Neuron (in vitro differentiated cells): ENCODE measurements around the gene SLC7A1.

Experiments
- H2AFZ ChIP-seq: one replicate; pipeline ENCODE4 v1.6.1; 2013; ENCODE audit warnings: low read depth, mild to moderate bottlenecking, inconsistent platforms, low read length, moderate library complexity
- H3K27me3 ChIP-seq: one replicate; pipeline ENCODE4 v1.6.1; 2013; ENCODE audit warnings: low read length; ENCODE audit not compliant: insufficient read depth
- H3K36me3 ChIP-seq: one replicate; pipeline ENCODE4 v1.6.1; 2013; ENCODE audit warnings: low read length; ENCODE audit not compliant: insufficient read depth
- H3K4me1 ChIP-seq: one replicate; pipeline ENCODE4 v1.6.1; 2013; ENCODE audit warnings: low read length; ENCODE audit not compliant: insufficient read depth
- H3K4me3 ChIP-seq: 2 replicates; pipeline ENCODE4 v1.5.1; 2013; ENCODE audit warnings: mild to moderate bottlenecking, low read length, moderate library complexity
- H3K9me3 ChIP-seq: one replicate; pipeline ENCODE4 v1.6.1; 2013; ENCODE audit warnings: low read length

The SLC7A1 gene

GRCh38 chr13:29515372-29515771 is 80.1 kb downstream of the SLC7A1 start:
- H3K36me3 ChIP-seq = peaks cover 37% of the 10 kb centered on the region

GRCh38 chr13:29514720-29515310 is 80.7 kb downstream of the SLC7A1 start:
- H3K9me3 ChIP-seq = no peaks in the 10 kb centered on the region
- H3K4me1 ChIP-seq = no peaks in the 10 kb centered on the region
- H2AFZ ChIP-seq = no peak overlapping the region
- no peaks in the 10 kb centered on the region for H3K27me3 ChIP-seq
- peaks cover 34% of the 10 kb centered on the region for H3K36me3 ChIP-seq
- H3K4me3 ChIP-seq = no peak overlapping the region

More at GRCh38 chr13:29515372-29515771, 80.1 kb downstream of the SLC7A1 start:
- H3K4me3 ChIP-seq = no peak overlapping the region
- H2AFZ ChIP-seq = no peak overlapping the region
- no peaks in the 10 kb centered on the region for H3K4me1 ChIP-seq
- no peaks in the 10 kb centered on the region for H3K9me3 ChIP-seq
- no peaks in the 10 kb centered on the region for H3K27me3 ChIP-seq

- Histone ChIP-seq H3K4me3 (no peak overlapping the region), H3K9me3 (no peaks in the 10 kb centered on the region), H3K36me3 (peaks cover 34% of the 10 kb centered on the region), H2AFZ (no peak overlapping the region), H3K4me1 (no peaks in the 10 kb centered on the region), H3K27me3 (no peaks in the 10 kb centered on the region)
Observed at GRCh38 chr13:29513981-29514719, 81.3 kb downstream of the SLC7A1 start.

- Histone ChIP-seq H3K9me3 (no peaks in the 10 kb centered on the region), H3K36me3 (peaks cover 34% of the 10 kb centered on the region), H3K4me3 (no peak overlapping the region), H3K4me1 (peaks cover 2% of the 10 kb centered on the region), H3K27me3 (no peaks in the 10 kb centered on the region), H2AFZ (no peak overlapping the region)
Observed at GRCh38 chr13:29513002-29513980, 82.2 kb downstream of the SLC7A1 start.

GRCh38 chr13:29511980-29512379 is 83.5 kb downstream of the SLC7A1 start:
- H3K4me3 ChIP-seq = no peak overlapping the region
- H3K4me1 ChIP-seq = peaks cover 3% of the 10 kb centered on the region
- H3K36me3 ChIP-seq = peaks cover 24% of the 10 kb centered on the region
- no peaks in the 10 kb centered on the region for H3K9me3 ChIP-seq
- H3K27me3 ChIP-seq = no peaks in the 10 kb centered on the region
- no peak overlapping the region for H2AFZ ChIP-seq

GRCh38 chr13:29511106-29511796 is 84.2 kb downstream of the SLC7A1 start:
- H3K9me3 ChIP-seq = no peaks in the 10 kb centered on the region
- H3K27me3 ChIP-seq = no peaks in the 10 kb centered on the region
- peaks cover 3% of the 10 kb centered on the region for H3K4me1 ChIP-seq
- no peak overlapping the region for H3K4me3 ChIP-seq
- H3K36me3 ChIP-seq = peaks cover 19% of the 10 kb centered on the region
- no peak overlapping the region for H2AFZ ChIP-seq

GRCh38 chr13:29510651-29511084 is 84.8 kb downstream of the SLC7A1 start:
- H3K4me3 ChIP-seq = no peak overlapping the region
- H3K4me1 ChIP-seq = peaks cover 3% of the 10 kb centered on the region
- H3K27me3 ChIP-seq = no peaks in the 10 kb centered on the region
- no peaks in the 10 kb centered on the region for H3K9me3 ChIP-seq
- no peak overlapping the region for H2AFZ ChIP-seq
- peaks cover 19% of the 10 kb centered on the region for H3K36me3 ChIP-seq

GRCh38 chr13:29509999-29510589 is 85.4 kb downstream of the SLC7A1 start:
- H3K9me3 ChIP-seq = no peaks in the 10 kb centered on the region
- H3K27me3 ChIP-seq = no peaks in the 10 kb centered on the region
- H2AFZ ChIP-seq = no peak overlapping the region
- no peak overlapping the region for H3K4me3 ChIP-seq
- peaks cover 3% of the 10 kb centered on the region for H3K4me1 ChIP-seq
- peaks cover 19% of the 10 kb centered on the region for H3K36me3 ChIP-seq

- no peak overlapping the region for H2AFZ ChIP-seq
- peaks cover 3% of the 10 kb centered on the region for H3K4me1 ChIP-seq
- H3K27me3 ChIP-seq = no peaks in the 10 kb centered on the region
- H3K36me3 ChIP-seq = peaks cover 10% of the 10 kb centered on the region
- H3K9me3 ChIP-seq = no peaks in the 10 kb centered on the region
- H3K4me3 ChIP-seq = no peak overlapping the region
Observed at GRCh38 chr13:29508876-29509252, 86.6 kb downstream of the SLC7A1 start.

GRCh38 chr13:29508130-29508875 is 87.2 kb downstream of the SLC7A1 start:
- peaks cover 5% of the 10 kb centered on the region for H3K36me3 ChIP-seq
- no peaks in the 10 kb centered on the region for H3K9me3 ChIP-seq
- no peaks in the 10 kb centered on the region for H3K27me3 ChIP-seq
- H3K4me3 ChIP-seq = no peak overlapping the region
- H3K4me1 ChIP-seq = peaks cover 3% of the 10 kb centered on the region
- H2AFZ ChIP-seq = no peak overlapping the region

GRCh38 chr13:29507356-29507755 is 88.1 kb downstream of the SLC7A1 start:
- no peak overlapping the region for H3K4me3 ChIP-seq
- no peaks in the 10 kb centered on the region for H3K27me3 ChIP-seq
- H2AFZ ChIP-seq = no peak overlapping the region

GRCh38 chr13:29505950-29506349 is 89.5 kb downstream of the SLC7A1 start:
- H3K4me1 ChIP-seq = peaks cover 3% of the 10 kb centered on the region
- H3K27me3 ChIP-seq = no peaks in the 10 kb centered on the region
- no peaks in the 10 kb centered on the region for H3K9me3 ChIP-seq
- no peaks in the 10 kb centered on the region for H3K36me3 ChIP-seq
- H3K4me3 ChIP-seq = no peak overlapping the region
- no peak overlapping the region for H2AFZ ChIP-seq

More at GRCh38 chr13:29507356-29507755, 88.1 kb downstream of the SLC7A1 start:
- H3K9me3 ChIP-seq = no peaks in the 10 kb centered on the region
- H3K36me3 ChIP-seq = no peaks in the 10 kb centered on the region
- H3K4me1 ChIP-seq = peaks cover 3% of the 10 kb centered on the region
